GM12865 (cell line): Measurements from ENCODE around the gene FXR1.

Experiments used
- DNase-seq: peaks from one replicate; pipeline ENCODE4 v3.0.0; 2010; ENCODE audit warnings: low read depth
- H3K4me3 ChIP-seq: 2 replicates; pipeline ENCODE4 v1.5.1; 2011; ENCODE audit warnings: mild to moderate bottlenecking, low read depth, low read length, control low read depth
- TF ChIP-seq, protein P1 (sequence below): IDR thresholded peaks from 2 replicates; pipeline ENCODE4 v1.5.1; 2011; ENCODE audit warnings: low read length, control low read depth, low read depth, inconsistent platforms; ENCODE audit not compliant: insufficient read depth; ENCODE audit errors: missing control alignments

FXR1 gene

DNA sequence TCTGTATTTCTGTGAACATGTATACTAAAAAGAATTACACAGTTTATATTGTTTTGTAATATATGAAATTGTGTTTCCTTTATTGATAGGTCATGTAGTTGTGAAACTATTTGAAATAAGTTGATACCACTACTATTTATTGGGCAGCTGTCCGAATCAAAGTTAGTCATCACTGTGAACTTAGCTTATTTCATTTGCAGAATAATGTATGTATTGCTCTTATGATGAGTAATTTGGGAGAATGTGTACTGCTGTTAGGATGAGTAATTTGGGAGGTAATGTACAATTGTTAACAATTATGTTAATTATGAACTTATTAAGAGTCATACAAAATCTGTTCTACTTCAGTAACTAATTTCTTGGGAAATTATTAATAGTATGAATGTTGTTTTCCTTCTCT, 22.2 kb downstream of the FXR1 start:
- no peak for DNase-seq
- TF ChIP-seq, protein P1, sequence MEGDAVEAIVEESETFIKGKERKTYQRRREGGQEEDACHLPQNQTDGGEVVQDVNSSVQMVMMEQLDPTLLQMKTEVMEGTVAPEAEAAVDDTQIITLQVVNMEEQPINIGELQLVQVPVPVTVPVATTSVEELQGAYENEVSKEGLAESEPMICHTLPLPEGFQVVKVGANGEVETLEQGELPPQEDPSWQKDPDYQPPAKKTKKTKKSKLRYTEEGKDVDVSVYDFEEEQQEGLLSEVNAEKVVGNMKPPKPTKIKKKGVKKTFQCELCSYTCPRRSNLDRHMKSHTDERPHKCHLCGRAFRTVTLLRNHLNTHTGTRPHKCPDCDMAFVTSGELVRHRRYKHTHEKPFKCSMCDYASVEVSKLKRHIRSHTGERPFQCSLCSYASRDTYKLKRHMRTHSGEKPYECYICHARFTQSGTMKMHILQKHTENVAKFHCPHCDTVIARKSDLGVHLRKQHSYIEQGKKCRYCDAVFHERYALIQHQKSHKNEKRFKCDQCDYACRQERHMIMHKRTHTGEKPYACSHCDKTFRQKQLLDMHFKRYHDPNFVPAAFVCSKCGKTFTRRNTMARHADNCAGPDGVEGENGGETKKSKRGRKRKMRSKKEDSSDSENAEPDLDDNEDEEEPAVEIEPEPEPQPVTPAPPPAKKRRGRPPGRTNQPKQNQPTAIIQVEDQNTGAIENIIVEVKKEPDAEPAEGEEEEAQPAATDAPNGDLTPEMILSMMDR, result no peak
- H3K4me3 ChIP-seq, result no peak overlapping the region

DNA sequence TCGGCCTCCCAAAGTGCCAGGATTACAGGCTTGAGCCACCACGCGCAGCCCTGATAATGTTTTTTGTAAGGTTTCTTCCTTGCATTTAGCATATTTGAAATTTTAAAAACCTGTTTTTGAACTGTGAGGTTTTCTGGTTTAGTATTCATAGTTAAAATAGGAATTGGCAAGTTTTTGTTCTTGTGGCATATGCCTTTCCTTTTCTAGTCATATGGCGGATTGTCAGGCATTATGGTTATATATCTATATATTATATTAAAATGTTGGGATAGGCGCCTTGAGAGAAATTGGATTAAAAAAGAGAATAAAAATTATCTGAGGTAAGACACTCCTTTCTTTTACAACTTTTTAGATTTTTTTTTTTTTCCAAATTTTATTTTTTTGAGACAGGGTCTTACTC, 28.4 kb downstream of the FXR1 start:
- no peak for DNase-seq
- TF ChIP-seq, protein P1, result no peak
- no peak overlapping the region for H3K4me3 ChIP-seq

- peak; percentile 18 for DNase-seq
- no peak overlapping the region for H3K4me3 ChIP-seq
- TF ChIP-seq, protein P1, result no peak
These were observed 35.4 kb downstream of the FXR1 start for GRCh38 chr3:180947761-180948390.

DNA sequence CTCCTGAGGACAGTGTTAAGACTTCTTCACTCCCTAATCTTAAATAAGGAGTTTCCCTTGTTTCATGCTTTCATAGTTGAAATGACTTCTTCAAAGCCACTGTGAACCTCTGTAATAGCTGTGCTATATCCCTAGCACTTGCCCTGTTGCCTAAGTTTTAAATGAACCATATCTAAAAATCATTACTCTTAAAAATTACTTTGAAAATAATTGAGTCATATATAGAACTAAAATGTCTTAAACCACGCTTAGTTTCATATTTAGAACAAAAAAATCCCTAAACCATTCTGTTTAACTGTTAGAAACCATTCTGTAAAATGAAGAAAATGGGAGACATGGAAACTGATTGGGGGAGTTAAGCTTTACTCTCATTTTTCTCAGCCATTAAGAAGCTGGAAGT, 47.2 kb downstream of the FXR1 start:
- H3K4me3 ChIP-seq, result no peak overlapping the region
- TF ChIP-seq, protein P1, result no peak
- no peak for DNase-seq

DNA sequence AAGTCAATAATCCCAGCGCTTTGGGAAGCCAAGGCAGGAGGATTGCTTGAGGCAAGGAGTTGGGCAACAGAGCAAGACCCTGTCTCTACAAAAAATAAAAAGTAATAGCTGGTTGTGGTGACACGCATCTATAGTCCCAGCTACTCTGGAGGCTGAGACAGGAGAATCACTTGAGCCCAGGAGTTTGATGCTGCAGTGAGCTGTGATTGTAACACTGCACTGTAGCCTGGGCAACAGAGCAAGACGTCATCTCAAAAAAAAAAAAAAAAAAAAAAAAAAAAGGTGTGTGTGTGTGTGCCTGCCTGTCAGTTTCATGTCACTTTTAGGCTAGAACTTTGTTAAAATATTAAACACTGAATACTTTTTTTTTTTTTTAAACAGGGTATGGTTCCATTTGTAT, 48.6 kb downstream of the FXR1 start:
- no peak for DNase-seq
- no peak overlapping the region for H3K4me3 ChIP-seq
- TF ChIP-seq, protein P1, result no peak

- no peak overlapping the region for H3K4me3 ChIP-seq
- DNase-seq, result no peak
- TF ChIP-seq, protein P1, result no peak
These were observed 49.1 kb downstream of the FXR1 start for GRCh38 chr3:180961552-180961951.

- H3K4me3 ChIP-seq, result no peak overlapping the region
- TF ChIP-seq, protein P1, result no peak
- DNase-seq, result no peak
These were observed 50.1 kb downstream of the FXR1 start for GRCh38 chr3:180962530-180962929.
